GM18909 (cell line): ENCODE results near the gene TSPAN32.
A peak's percentile ranks its signal among the peaks of the same experiment; 100 is the strongest.

Experiments
- ATAC-seq: cut with Tn5 transposase; IDR thresholded peaks from one replicate; pipeline ENCODE4 v1.9.1; 2021; ENCODE audit warnings: mild to moderate bottlenecking; ENCODE audit not compliant: unreplicated experiment, poor library complexity

The TSPAN32 gene

DNA sequence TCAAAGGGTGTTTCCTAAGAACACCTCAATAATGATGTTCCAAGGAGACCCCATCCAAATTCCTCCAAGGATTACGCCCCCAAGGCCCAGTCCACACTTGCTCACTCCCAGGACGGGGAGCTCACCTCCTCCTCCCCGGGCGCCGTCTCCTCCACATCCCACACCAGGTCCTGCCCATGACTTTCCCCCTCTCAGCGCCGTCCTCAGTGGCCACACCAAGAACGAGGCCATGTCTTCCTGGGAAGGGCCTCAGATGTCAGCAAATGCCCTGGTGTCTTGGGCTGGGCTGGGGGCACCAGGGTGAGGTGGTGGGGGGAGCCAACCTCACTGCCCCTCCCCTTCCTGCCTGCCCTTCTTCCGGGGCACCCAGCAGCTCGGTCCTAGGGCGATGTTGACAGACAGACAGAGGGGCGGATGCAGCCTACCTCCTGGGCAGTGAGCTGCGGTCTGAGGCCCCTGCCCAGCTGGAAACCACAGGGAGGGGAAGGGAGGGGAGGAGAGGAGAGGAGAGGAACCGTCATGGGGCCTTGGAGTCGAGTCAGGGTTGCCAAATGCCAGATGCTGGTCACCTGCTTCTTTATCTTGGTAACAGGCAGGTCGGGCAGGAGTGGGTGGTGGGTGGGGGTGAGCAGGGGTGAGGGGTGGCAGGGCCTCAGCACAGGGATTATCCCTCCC, at the start of gene TSPAN32, which contains the start of gene C11orf21:
TSPAN32 (plus strand) TSS at position 383 of the 675 bp plus-strand sequence; CDS start at position 520, 137 bp downstream.
C11orf21 (minus strand) TSS at position 288 of the 675 bp plus-strand sequence; CDS start at position 178, 110 bp downstream.
- peak; percentile 55 for ATAC-seq

- no peak for ATAC-seq
Observed at GRCh38 chr11:2252018-2252417, 49.8 kb upstream of the TSPAN32 start.

DNA sequence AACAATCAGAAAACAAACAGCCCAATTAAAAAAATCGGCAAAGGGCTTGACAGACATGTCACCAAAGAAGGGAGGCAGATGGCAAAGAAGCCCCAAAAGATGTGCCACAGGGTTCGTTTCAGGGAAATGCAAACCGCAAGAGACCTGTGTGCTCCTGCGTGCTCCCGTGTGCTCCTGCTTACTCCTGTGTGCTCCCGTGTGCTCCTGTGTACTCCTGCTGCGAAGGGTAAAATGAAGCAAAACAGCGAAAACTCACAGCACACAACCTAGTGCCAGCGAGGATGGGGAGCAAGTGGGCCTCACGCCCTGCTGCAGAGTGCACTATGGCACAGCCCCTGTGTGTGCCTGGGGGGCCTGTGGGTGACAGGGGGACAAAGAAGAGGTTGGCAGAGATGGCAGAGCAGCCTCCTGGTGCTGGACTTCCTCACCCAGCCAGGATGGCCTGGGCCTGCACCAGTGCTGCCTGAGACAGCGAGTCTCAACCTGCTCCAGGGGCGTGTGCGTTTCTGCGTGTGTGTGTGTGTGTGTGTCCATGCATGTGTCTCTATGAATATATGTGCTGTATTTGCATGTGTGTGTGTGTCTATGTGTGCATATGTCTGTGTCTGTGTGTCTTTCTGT, 45.4 kb upstream of the TSPAN32 start:
- no peak for ATAC-seq

GRCh38 chr11:2256951-2257700, 44.7 kb upstream of the TSPAN32 start:
- no peak for ATAC-seq

- ATAC-seq: no peak
Observed at GRCh38 chr11:2258501-2259465, 43.0 kb upstream of the TSPAN32 start.

DNA sequence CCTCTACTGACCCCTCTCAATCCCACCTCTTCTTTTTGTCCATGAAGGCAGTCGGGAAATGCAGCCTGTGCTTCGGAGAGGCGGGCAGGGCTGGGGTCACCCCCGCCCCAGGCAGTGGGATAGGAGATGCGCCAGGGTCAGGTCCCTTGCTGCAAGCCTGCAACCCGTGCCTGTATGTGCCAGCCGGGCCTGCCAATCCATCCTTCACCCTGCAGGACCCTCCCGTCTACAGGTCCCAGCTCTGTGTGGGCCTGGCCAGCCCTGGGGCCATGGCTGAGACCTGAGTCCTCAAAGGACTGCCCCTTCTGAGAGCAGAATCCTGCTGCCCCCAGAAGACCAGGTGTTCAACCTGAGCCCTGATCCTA, 42.4 kb upstream of the TSPAN32 start:
- ATAC-seq: no peak

DNA sequence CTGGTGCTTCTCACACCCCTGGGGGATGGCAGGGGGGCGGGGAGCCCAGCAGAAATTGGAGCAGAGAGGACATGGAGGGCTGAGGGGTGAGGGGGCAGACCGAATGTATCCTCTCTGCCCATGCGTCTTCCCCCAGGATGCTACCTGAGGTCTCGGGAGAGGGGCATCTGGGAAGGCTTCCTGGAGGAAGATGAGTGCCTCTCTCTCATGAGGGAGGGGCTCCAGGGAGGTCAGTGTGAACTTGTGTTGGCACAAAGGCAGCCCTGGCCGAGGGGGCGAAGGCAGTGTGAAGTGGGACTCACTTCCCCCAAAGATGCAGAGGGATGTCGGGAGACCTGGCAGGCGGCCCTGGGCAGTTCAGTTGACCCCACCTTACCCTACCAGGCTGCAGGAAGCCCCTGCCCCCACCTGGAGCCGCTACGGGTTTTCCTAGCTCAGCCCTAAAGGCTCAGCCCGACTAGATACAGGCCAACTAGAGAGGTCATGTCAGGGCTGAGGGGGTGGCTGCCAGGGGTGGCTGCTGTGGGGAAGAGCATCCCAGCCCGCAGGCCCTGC, 41.8 kb upstream of the TSPAN32 start:
- no peak for ATAC-seq

- no peak for ATAC-seq
Observed at GRCh38 chr11:2260491-2261364, 41.1 kb upstream of the TSPAN32 start.

GRCh38 chr11:2261436-2262230, 40.2 kb upstream of the TSPAN32 start:
- ATAC-seq: no peak

- ATAC-seq: no peak
Observed at GRCh38 chr11:2262301-2263070, 39.3 kb upstream of the TSPAN32 start.

DNA sequence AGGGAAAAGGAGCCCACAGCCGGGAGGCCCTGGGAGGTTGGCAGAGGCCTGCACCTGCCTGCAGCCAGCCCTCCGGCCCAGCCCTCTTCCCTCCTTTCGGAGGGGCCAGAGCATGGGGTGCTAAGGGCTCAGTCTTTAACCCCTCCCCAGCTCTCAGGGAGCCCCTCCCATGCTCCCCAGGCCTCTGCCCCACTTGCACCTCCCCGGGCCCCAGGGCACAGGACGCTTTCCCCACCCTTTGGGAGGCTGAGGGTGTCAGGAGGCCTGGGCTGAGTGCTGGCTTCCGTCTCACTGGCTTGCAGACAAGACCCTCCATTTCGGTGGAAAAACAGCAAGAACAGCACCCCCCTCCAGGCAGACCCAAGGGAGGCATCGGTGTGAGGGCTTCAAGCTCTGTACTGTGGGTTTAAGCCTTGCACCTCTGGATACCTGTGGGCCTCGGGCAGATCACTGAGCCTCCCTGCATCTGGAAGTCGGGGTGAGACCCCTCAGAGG, 38.7 kb upstream of the TSPAN32 start:
- ATAC-seq: no peak

- no peak for ATAC-seq
Observed at GRCh38 chr11:2263724-2264360, 38.0 kb upstream of the TSPAN32 start.

GRCh38 chr11:2264366-2265053, 37.3 kb upstream of the TSPAN32 start:
- ATAC-seq: no peak

GRCh38 chr11:2265396-2265795, 36.4 kb upstream of the TSPAN32 start:
- ATAC-seq: peak; percentile 56

DNA sequence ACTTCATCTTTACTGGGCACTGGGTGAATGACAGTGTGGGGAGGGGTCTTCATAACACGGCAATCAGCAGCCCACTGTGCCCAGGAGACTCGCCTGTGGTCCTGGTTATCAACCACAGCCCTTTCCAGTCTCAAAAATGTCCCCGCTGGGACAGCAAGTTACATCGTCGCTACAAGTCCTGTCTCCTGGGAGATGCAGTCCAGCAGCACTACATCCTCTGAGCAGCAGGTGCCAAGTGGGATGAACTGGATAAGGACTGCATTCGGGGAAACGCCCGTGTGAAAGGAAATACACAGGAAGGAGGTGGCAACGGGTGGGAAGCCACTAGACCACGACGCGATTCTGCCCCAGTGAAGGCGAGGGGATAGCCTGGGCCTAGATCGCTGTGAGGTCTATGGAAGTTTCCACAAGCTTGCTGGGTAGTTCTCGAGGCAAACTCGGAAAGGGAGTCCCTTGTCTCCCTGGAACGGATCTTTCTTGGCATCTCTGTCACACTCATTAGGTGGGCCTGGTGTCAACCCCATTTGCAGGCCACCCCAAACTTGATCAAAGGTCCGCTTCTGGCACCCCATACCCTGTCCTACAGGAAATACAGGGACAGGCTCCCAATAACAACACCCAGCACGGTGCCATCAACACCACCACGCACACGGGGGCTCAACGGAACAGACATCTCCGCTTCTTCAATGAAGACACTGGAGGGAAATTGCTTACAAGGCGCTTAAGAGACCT, 35.8 kb upstream of the TSPAN32 start:
- no peak for ATAC-seq
